Measurements from ENCODE around the gene PPP2R5D.

The PPP2R5D gene

GRCh38 chr6:43060034-43060754, 75.8 kb downstream of the PPP2R5D start:
- no peak for DNase-seq
- Histone ChIP-seq H3F3A (ENCODE audit: insufficient read depth, low read length) (no peaks in the 10 kb centered on the region), H4K20me1 (ENCODE audit: insufficient read depth, low read length) (no peaks in the 10 kb centered on the region), H3K4me1 (ENCODE audit: low read length) (peaks cover 9% of the 10 kb centered on the region), H3K9me2 (replicated peaks; ENCODE audit: insufficient read depth, low read length) (no peaks in the 10 kb centered on the region), H2AFZ (ENCODE audit: low read length) (peak overlapping the region; percentile 95), H3K79me2 (ENCODE audit: low read length) (peaks cover 22% of the 10 kb centered on the region), H3K27me3 (replicated peaks; ENCODE audit: insufficient read depth, low read length) (no peaks in the 10 kb centered on the region), H3K36me3 (replicated peaks; ENCODE audit: insufficient read depth, low read length) (no peaks in the 10 kb centered on the region), H3K4me3 (ENCODE audit: low read length) (peak overlapping the region; percentile 74), H3K4me2 (ENCODE audit: low read depth, low read length) (peak overlapping the region; percentile 85), H3K9me3 (replicated peaks; ENCODE audit: insufficient read depth, low read length) (no peaks in the 10 kb centered on the region), H3K27ac (ENCODE audit: low read length) (no peak overlapping the region), H3K9ac (ENCODE audit: low read length) (peak overlapping the region; percentile 69)
- TF ChIP-seq, protein P1, sequence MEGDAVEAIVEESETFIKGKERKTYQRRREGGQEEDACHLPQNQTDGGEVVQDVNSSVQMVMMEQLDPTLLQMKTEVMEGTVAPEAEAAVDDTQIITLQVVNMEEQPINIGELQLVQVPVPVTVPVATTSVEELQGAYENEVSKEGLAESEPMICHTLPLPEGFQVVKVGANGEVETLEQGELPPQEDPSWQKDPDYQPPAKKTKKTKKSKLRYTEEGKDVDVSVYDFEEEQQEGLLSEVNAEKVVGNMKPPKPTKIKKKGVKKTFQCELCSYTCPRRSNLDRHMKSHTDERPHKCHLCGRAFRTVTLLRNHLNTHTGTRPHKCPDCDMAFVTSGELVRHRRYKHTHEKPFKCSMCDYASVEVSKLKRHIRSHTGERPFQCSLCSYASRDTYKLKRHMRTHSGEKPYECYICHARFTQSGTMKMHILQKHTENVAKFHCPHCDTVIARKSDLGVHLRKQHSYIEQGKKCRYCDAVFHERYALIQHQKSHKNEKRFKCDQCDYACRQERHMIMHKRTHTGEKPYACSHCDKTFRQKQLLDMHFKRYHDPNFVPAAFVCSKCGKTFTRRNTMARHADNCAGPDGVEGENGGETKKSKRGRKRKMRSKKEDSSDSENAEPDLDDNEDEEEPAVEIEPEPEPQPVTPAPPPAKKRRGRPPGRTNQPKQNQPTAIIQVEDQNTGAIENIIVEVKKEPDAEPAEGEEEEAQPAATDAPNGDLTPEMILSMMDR (IDR thresholded peaks at IDR 0.05; ENCODE audit: low read length) = no peak
- TF ChIP-seq EZH2phosphoT487 (IDR thresholded peaks at IDR 0.05; ENCODE audit: low read length) (no peak), EZH2 (optimal IDR thresholded peaks at IDR 0.05; ENCODE audit: low read depth, low read length) (no peak)

DNA sequence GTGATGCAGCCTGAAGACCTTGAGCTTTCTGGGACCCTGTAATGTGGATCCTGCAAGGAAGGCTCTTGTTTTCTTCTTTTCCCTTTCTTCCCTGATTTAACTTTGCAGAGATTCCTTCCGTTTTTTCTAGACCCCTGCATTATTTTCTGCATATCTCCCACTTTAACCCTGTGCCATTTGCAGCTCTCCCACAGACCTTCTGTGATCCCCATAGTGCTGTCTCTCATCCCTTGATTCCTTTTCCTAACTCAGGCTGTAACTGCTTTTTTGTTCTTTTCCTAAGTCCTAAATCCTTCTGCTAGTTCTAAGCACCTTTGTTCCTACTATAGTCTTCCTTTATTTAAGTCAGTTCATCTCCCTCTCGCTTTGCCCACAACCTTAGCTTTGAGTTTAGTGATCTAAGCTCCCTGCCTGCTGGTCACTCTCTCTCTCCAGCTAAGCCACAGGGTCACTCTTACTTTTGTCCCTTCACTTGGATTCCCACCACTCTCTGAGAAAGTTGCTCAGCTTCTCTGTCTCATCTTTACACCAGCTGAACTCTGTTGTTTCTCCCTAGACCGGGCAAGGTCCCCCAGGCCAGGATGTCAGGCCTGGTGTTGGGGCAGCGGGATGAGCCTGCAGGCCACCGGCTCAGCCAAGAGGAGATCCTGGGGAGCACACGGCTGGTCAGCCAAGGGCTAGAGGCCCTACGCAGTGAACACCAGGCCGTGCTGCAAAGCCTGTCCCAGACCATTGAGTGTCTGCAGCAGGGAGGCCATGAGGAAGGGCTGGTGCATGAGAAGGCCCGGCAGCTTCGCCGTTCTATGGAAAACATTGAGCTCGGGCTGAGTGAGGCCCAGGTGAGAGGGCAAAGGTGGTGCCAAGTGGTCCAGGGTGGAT, 76.6 kb downstream of the PPP2R5D start:
- H3K9me3 ChIP-seq (replicated peaks; ENCODE audit: insufficient read depth, low read length) = no peaks in the 10 kb centered on the region
- H4K20me1 ChIP-seq (ENCODE audit: insufficient read depth, low read length) = no peaks in the 10 kb centered on the region
- no peak for DNase-seq
- no peaks in the 10 kb centered on the region for H3K27me3 ChIP-seq (replicated peaks; ENCODE audit: insufficient read depth, low read length)
- H3F3A ChIP-seq (ENCODE audit: insufficient read depth, low read length) = no peaks in the 10 kb centered on the region
- peaks cover 22% of the 10 kb centered on the region for H3K79me2 ChIP-seq (ENCODE audit: low read length)
- no peak overlapping the region for H2AFZ ChIP-seq (ENCODE audit: low read length)
- no peak overlapping the region for H3K4me3 ChIP-seq (ENCODE audit: low read length)
- H3K4me2 ChIP-seq (ENCODE audit: low read depth, low read length) = peak overlapping the region; percentile 85; the same call in 1 of the 2 replicates
- TF ChIP-seq EZH2 (optimal IDR thresholded peaks at IDR 0.05; ENCODE audit: low read depth, low read length) (no peak), EZH2phosphoT487 (IDR thresholded peaks at IDR 0.05; ENCODE audit: low read length) (no peak)
- TF ChIP-seq, protein P1 (IDR thresholded peaks at IDR 0.05; ENCODE audit: low read length) = no peak
- no peak overlapping the region for H3K27ac ChIP-seq (ENCODE audit: low read length)
- peaks cover 9% of the 10 kb centered on the region for H3K4me1 ChIP-seq (ENCODE audit: low read length)
- H3K9ac ChIP-seq (ENCODE audit: low read length) = no peak overlapping the region
- H3K9me2 ChIP-seq (replicated peaks; ENCODE audit: insufficient read depth, low read length) = no peaks in the 10 kb centered on the region
- no peaks in the 10 kb centered on the region for H3K36me3 ChIP-seq (replicated peaks; ENCODE audit: insufficient read depth, low read length)

- no peak overlapping the region for H3K4me3 ChIP-seq (ENCODE audit: low read length)
- H3K9me2 ChIP-seq (replicated peaks; ENCODE audit: insufficient read depth, low read length) = no peaks in the 10 kb centered on the region
- H4K20me1 ChIP-seq (ENCODE audit: insufficient read depth, low read length) = no peaks in the 10 kb centered on the region
- no peaks in the 10 kb centered on the region for H3K9me3 ChIP-seq (replicated peaks; ENCODE audit: insufficient read depth, low read length)
- peaks cover 9% of the 10 kb centered on the region for H3K4me1 ChIP-seq (ENCODE audit: low read length)
- no peak overlapping the region for H3K9ac ChIP-seq (ENCODE audit: low read length)
- H3K36me3 ChIP-seq (replicated peaks; ENCODE audit: insufficient read depth, low read length) = no peaks in the 10 kb centered on the region
- no peak overlapping the region for H3K27ac ChIP-seq (ENCODE audit: low read length)
- H3K27me3 ChIP-seq (replicated peaks; ENCODE audit: insufficient read depth, low read length) = no peaks in the 10 kb centered on the region
- H3K4me2 ChIP-seq (ENCODE audit: low read depth, low read length) = no peak overlapping the region
- no peaks in the 10 kb centered on the region for H3F3A ChIP-seq (ENCODE audit: insufficient read depth, low read length)
- no peak for DNase-seq
- H2AFZ ChIP-seq (ENCODE audit: low read length) = no peak overlapping the region
- TF ChIP-seq EZH2phosphoT487 (IDR thresholded peaks at IDR 0.05; ENCODE audit: low read length) (no peak), EZH2 (optimal IDR thresholded peaks at IDR 0.05; ENCODE audit: low read depth, low read length) (no peak)
- TF ChIP-seq, protein P1 (IDR thresholded peaks at IDR 0.05; ENCODE audit: low read length) = no peak
- peaks cover 22% of the 10 kb centered on the region for H3K79me2 ChIP-seq (ENCODE audit: low read length)
Measured at GRCh38 chr6:43061861-43062260, 77.5 kb downstream of the PPP2R5D start.

All from MM.1S (cell line).